Mononuclear cell (primary cell): ENCODE results near the gene IL24. TPM values are rescaled to one million over a fixed set of nuclear protein-coding genes. Genes with fewer than 3 reads are reported as not detected.

Experiments used
- H3K27me3 ChIP-seq: 2 replicates; pipeline ENCODE4 v1.6.0; 2011; ENCODE audit warnings: low read length, control low read depth; ENCODE audit not compliant: insufficient read depth
- H3K4me1 ChIP-seq: 2 replicates; pipeline ENCODE4 v1.5.1; 2011; ENCODE audit warnings: mild to moderate bottlenecking, low read length, control low read depth; ENCODE audit not compliant: insufficient read depth
- H3K4me3 ChIP-seq: 2 replicates; pipeline ENCODE4 v1.5.1; 2011; ENCODE audit warnings: mild to moderate bottlenecking, low read length, moderate library complexity
- H3K9me3 ChIP-seq: 2 replicates; pipeline ENCODE4 v1.5.1; 2011; ENCODE audit warnings: low read depth, mild to moderate bottlenecking, control low read depth, low read length
- total RNA-seq: library from RNA; depleted of rRNA; stranded (reverse); fragments of >200 nt; gene quantifications from one replicate; pipeline ENCODE4 v1.2.3, GENCODE V29; 2012

Gene IL24
- total RNA-seq, 1 donor = 0.10 TPM

DNA sequence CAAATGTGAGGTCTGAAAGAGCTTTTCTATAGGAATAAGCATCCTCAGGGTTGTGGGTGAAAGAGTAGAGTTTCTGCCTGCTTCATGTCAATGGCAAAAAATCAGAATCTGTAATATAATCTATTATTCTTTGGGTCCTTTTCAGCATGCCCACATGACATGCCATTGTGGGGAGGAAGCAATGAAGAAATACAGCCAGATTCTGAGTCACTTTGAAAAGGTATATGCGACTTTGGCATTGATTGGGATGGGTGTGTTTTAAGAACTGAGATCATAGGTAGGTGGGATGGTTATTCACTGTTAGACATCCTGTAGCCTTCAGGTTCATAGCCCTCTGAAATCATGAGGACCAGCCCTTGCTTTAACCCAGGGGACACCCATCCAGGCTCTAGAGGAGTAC, 30.0 kb upstream of the IL24 start:
- Histone ChIP-seq H3K4me3 (no peak overlapping the region), H3K4me1 (no peaks in the 10 kb centered on the region), H3K27me3 (peaks cover 3% of the 10 kb centered on the region), H3K9me3 (no peaks in the 10 kb centered on the region)

DNA sequence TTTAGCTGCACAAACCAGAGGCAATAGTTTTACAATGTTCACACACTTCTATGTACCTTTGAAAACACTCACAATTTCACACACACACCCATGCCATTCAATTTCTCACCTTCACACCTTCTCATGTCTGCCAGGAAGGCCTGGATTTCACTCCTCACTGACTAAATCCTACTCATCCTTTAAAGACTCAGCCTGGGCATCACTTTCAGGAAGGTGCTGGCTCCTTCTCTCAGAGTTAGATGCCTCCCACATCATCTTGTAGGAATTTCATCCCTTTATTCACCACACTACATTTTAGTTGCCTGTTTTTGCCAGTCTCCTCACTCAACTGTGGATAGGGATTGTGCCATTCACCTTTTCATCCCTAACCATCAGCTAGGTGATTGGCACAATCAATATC, 29.5 kb upstream of the IL24 start:
- no peaks in the 10 kb centered on the region for H3K9me3 ChIP-seq
- peaks cover 3% of the 10 kb centered on the region for H3K27me3 ChIP-seq
- no peak overlapping the region for H3K4me3 ChIP-seq
- no peaks in the 10 kb centered on the region for H3K4me1 ChIP-seq

DNA sequence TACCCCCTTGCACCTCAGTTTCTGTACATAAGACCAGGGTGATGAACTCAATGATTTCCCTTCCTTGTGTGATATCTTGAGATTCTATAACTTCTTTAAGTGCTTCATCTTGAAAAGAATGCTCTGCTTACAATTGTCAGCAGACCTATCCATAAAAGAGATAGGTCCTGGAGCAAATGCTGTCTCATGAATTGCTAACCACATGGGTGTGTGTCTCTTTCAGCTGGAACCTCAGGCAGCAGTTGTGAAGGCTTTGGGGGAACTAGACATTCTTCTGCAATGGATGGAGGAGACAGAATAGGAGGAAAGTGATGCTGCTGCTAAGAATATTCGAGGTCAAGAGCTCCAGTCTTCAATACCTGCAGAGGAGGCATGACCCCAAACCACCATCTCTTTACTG, 29.0 kb upstream of the IL24 start:
- no peak overlapping the region for H3K4me3 ChIP-seq
- H3K9me3 ChIP-seq = no peaks in the 10 kb centered on the region
- peaks cover 3% of the 10 kb centered on the region for H3K27me3 ChIP-seq
- H3K4me1 ChIP-seq = no peaks in the 10 kb centered on the region

DNA sequence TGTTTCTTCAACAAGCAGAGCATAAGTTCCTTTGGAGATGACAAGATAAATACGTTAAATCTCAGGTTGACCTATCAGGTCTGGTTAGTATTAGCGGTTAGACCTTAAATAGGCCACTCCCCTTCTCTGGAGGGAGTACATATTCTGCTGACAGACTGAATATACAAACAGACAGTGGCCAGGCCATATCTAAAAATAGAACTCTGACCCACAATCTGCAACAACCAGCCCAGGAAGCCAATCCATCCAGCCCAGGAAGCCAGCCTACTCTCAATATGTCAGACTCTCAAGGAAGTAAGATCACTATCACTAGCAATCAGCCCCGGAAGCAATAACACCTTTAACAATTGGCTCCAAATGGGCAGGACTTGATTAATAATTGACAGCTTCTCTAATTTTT, 25.1 kb upstream of the IL24 start:
- no peak overlapping the region for H3K4me3 ChIP-seq
- no peaks in the 10 kb centered on the region for H3K27me3 ChIP-seq
- no peaks in the 10 kb centered on the region for H3K4me1 ChIP-seq
- peaks cover 11% of the 10 kb centered on the region for H3K9me3 ChIP-seq

DNA sequence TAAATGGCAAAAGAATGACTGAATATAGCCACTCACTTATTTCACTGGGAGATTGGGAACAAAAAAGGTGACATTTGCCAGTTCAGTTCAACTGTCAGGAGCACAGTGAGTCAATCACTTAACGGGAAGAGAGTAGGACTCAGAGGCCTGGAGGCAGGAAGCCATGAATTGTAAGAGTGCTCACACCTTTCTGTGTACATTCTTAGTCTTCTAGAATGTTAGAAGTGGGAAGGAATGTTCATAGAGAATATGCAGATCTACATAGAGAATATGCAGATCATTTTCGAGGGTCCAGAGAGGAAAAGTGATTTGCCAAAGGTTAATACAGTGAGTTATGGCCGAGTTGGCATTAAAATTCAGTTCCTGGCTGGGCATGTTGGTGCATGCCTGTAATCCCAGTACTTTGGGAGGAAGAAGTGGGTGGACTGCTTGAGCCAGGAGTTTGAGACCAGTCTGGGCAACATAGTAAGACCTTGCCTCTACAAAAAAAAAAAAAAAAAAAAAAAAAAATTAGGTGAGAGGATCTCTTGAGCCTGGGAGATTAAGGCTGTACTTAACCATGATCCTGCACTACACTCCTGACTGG, 23.5 kb upstream of the IL24 start:
- no peak overlapping the region for H3K4me3 ChIP-seq
- no peaks in the 10 kb centered on the region for H3K4me1 ChIP-seq
- H3K27me3 ChIP-seq = no peaks in the 10 kb centered on the region
- H3K9me3 ChIP-seq = peaks cover 26% of the 10 kb centered on the region

DNA sequence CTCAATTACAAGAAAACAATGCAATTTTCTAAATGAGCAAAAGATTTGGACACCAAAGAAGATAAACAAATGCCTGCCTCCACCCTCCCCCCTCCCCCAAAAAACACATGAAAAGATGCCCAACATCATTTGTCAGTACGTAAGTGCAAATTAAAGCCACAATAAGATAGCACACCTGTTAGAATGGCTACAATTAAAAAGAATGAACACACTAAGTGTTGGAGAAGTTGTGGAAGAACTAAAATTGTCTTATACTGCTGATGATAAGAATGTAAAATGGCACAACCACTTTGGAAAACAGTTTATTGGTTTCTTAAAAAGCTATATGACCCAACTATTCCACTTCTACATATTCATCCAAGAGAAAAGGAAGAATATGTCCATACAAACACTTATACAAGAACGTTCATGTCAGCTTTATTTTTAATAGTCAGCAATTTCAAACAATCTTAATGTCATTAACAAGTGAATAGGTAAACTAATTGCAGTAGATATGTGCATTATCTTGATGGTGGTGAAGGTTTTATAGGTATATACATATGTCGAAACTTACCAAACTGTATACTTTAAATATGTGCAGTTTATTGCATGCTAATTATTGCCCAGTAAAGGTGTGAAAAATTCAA, 21.4 kb upstream of the IL24 start:
- Histone ChIP-seq H3K4me1 (no peaks in the 10 kb centered on the region), H3K9me3 (peaks cover 36% of the 10 kb centered on the region), H3K4me3 (no peak overlapping the region), H3K27me3 (no peaks in the 10 kb centered on the region)

DNA sequence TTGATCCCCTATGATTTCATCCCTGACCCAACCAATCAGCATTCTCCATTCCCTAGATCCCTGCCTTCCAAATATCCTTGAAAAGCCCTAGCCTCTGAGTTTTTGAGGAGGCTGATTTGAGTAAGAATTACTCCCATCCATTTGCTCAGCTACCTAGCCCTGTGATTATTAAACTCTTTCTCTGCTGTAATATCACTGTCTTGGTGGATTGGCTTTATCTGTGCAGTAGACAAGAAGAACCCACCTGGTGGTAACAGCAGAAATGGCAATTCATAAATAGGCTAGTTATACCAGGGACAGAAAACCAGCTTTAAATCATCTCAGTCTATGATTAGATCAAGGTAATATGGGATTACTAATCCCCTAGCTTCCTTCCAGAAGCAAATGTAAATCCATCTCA, 18.8 kb upstream of the IL24 start:
- H3K4me3 ChIP-seq = no peak overlapping the region
- H3K9me3 ChIP-seq = peaks cover 36% of the 10 kb centered on the region
- H3K4me1 ChIP-seq = no peaks in the 10 kb centered on the region
- H3K27me3 ChIP-seq = no peaks in the 10 kb centered on the region

DNA sequence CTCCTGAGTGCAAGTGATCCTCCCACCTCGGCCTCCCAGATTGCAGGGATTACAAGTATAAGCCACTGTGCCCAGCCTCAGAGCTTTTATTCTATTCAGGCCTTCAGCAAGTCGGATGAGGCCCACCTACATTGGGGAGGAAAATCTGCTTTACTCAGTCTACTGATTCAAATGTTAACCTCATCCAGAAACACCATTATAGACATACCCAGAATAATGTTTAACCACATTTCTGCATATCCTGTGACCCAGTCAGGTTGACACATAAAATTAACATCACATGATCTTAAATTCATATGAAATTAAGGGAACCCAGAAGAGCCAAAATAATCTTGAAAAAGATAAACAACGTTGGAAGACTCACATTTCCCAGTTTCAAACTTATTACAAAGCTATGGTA, 16.9 kb upstream of the IL24 start:
- Histone ChIP-seq H3K9me3 (peaks cover 34% of the 10 kb centered on the region), H3K4me1 (no peaks in the 10 kb centered on the region), H3K27me3 (no peaks in the 10 kb centered on the region), H3K4me3 (no peak overlapping the region)

DNA sequence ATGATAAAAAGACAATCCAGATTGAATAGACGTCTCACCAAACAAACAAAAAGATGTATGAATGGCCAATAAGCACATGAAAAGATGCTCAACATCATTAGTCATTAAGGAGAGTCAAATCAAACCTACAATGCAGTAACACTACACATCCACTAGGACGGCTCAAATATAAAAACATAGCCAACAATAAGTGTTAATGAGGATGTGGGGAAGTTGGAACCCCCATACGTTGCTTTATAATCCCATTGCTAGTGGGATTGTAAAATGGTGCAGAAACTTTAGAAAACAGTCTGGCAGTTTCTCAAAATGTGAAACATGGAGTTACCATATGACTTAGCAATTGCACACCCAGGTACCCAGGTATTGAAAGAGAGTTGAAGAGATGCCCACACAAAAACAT, 14.7 kb upstream of the IL24 start:
- H3K9me3 ChIP-seq = peaks cover 22% of the 10 kb centered on the region
- H3K27me3 ChIP-seq = no peaks in the 10 kb centered on the region
- H3K4me1 ChIP-seq = no peaks in the 10 kb centered on the region
- H3K4me3 ChIP-seq = no peak overlapping the region

DNA sequence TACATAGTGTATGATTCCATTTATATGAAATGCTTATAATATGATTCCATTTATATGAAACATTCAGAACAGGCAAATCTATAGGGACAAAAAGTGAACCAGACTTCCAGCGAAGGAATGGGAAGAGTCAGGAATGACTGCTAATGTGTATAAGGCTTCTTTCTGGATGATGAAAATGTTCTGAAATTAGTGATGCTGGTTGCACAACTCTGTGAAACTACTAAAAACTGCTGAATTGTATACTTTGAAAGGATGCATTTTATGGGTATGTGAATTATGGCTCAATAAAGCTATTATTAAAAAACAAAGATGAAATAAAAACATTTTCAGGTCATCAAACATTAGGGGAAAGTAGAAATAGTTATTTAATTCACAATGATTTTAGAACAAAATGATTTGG, 14.1 kb upstream of the IL24 start:
- no peaks in the 10 kb centered on the region for H3K27me3 ChIP-seq
- H3K9me3 ChIP-seq = peaks cover 16% of the 10 kb centered on the region
- no peaks in the 10 kb centered on the region for H3K4me1 ChIP-seq
- H3K4me3 ChIP-seq = no peak overlapping the region

DNA sequence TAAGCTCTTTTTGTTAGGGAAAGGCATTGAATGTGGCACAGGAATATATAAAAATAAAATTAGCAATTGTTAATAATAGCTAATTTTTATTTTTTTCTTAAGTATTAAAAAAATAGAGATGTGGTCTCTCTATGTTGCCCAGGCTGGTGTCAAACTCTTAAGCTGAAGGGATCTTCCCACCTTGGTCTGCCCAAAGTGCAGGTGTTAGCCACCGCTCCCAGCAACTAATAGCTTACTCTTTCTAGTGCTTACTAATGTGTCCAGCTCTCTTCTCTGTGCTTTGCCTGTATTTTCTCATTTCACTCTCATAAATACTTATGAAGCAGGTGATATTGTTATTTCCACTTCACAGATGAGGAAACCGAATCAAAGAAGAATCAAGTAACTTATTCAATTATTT, 13.4 kb upstream of the IL24 start:
- Histone ChIP-seq H3K4me3 (no peak overlapping the region), H3K9me3 (peaks cover 9% of the 10 kb centered on the region), H3K4me1 (no peaks in the 10 kb centered on the region), H3K27me3 (no peaks in the 10 kb centered on the region)

DNA sequence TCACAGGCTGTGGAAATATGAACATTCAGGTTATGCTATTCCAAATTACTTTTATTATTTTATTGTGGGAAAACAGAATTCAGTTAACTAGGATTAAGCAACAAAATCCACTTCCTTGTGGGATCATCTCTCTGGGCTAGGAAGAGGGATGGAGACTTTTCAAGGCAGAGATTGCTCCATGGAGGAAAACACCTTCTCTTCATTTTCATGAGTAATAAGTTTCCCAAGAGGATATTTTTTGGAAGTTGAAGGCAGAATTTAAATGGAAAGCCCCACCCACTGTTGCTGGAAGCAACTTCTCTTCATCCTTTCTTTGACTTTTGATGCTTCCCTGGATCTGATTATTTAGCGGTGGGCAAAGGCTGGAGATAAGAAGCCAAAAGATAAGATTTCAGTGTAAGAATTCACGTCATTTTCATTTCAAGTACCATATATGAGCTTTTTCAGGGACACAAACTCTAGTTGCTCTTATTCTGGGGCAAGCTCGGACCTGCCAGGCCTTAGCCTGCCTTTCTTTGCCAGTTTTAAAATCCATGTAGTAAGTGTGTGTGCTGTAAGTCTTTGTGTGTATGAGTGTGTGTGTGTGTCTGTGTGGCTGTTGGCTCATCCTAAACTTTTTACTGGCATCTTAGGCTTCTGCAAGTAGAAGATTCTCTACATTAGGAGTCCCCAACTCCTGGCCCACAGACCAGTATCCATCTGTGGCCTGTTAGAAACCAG, 11.7 kb upstream of the IL24 start:
- Histone ChIP-seq H3K4me1 (no peaks in the 10 kb centered on the region), H3K27me3 (no peaks in the 10 kb centered on the region), H3K4me3 (no peak overlapping the region), H3K9me3 (no peaks in the 10 kb centered on the region)

DNA sequence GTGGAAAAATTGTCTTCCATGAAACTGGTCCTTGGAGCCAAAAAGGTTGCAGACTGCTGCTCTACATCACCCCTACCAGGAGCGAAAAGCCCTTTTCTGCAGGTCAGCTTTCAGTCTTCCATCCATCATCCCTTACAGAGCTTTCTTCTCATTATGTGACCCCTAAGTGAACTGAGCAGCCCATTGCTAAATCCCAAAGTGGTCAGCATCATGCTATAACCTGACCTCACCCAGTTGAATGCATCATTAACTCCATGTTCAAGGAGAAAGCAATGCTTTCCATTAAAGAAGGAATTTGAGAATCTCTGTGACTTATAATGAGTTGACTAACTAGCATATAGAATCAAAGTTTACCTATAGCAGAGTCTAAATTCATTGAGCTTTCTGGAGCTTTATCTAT, 10.4 kb upstream of the IL24 start:
- no peaks in the 10 kb centered on the region for H3K27me3 ChIP-seq

DNA sequence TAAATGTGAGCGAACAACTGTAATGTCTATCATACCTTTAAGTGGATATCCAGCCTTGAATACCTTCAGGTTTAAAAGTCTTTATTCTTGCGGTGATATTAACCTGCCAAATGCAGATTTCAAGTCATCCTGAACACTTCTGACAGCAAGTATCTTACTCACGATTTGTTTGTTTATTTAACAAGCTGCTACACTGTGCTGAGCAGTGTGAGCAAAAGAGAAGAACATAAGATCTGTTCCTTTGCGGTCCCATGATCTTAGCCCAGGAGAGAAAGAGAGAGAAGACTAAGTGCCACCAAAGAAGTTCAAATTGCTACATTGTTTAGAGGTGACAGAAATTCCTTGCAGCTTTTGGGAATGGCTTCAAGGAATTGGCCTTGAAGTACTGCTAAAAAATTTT, 9.5 kb upstream of the IL24 start:
- no peaks in the 10 kb centered on the region for H3K27me3 ChIP-seq

More for the DNA sequence above, 10.4 kb upstream of the IL24 start:
- Histone ChIP-seq H3K4me1 (no peaks in the 10 kb centered on the region), H3K9me3 (no peaks in the 10 kb centered on the region), H3K4me3 (no peak overlapping the region)

DNA sequence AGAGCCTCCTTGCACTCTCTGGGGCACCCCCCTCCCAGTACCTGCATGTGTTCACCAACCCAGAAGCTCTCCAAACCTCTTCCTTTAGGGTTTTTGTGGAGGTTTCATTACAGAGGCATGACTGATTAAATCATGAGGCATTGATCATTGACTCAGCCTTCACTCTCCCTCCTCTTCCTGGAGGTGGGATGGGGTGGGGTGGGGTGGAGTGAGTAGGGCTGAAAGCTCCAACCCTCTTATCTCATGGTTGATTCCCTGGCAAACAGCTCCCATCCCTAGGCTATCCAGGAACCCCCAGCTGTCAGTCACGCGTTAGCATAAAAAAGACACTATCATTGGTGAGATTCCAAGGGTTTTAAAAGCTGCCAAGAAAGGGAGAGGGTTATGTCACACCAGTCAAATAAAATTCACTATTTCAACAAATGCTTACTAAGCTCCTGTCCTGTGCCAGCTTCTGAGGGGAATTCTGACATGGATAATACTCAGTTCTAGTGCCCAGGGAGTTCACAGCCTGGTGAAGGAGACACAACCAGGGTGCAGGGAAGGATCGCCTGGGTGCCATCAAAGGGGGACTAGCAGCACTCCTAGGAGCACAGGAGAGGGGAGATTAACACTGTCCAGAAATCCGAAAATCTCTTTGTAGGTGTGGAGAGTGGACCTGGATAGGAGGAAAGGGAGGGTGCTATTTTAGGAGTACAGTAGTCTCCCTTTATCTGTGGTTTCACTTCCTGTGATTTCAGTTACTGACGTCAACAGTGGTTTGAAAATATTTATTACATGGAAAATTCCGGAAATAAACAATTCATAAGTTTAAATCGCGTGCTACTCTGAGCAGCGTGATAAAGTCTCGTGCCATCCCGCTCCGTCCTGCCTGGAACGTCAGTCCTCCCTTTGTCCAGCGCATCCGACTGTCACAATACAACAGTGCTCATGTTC, 6.8 kb upstream of the IL24 start:
- H3K27me3 ChIP-seq = no peaks in the 10 kb centered on the region
- H3K9me3 ChIP-seq = no peaks in the 10 kb centered on the region
- H3K4me3 ChIP-seq = no peak overlapping the region
- H3K4me1 ChIP-seq = no peaks in the 10 kb centered on the region

More for the DNA sequence above, 9.5 kb upstream of the IL24 start:
- no peak overlapping the region for H3K4me3 ChIP-seq
- H3K9me3 ChIP-seq = no peaks in the 10 kb centered on the region
- no peaks in the 10 kb centered on the region for H3K4me1 ChIP-seq
